Peyer's patch (tissue), 4 donors: ENCODE measurements around the gene PIGU.
"Not testable (repeated sequence)": the region's sequence is repeated elsewhere in the genome, so short reads cannot be mapped to it uniquely, and the experiment has no call there.

Experiments
- CTCF ChIP-seq, 6 experiments: fragments of 450-650 bp in 4 of 6; fragments of 200-600 bp in 2 of 6; sonication (generic) in 1 of 6; IDR thresholded peaks; one replicate each; pipeline ENCODE4 v1.5.1; 2017 to 2019; ENCODE audit warnings: antibody characterized with exemption in 6 of 6, mild to moderate bottlenecking in 3 of 6, moderate library complexity in 1 of 6
- POLR2A ChIP-seq, 2 donors: fragments of 450-650 bp; IDR thresholded peaks; one replicate each; pipeline ENCODE4 v1.5.1; 2017; ENCODE audit warnings: antibody characterized with exemption in 2 of 2, mild to moderate bottlenecking in 2 of 2, moderate library complexity in 2 of 2

GRCh38 chr20:34713944-34714515 lies 37.1 kb upstream of the PIGU start:
- TF ChIP-seq POLR2A, CTCF (IDR thresholded peaks at IDR 0.05): not testable (repeated sequence)
